GM12864 (cell line): ENCODE data around the gene TRAIP.
"Not testable (repeated sequence)": the region's sequence is repeated elsewhere in the genome, so short reads cannot be mapped to it uniquely, and the experiment has no call there.

Source experiments
- DNase-seq: peaks from one replicate; pipeline ENCODE4 v3.0.0-alpha.2; 2011; ENCODE audit warnings: low read depth
- H3K4me3 ChIP-seq: 2 replicates; pipeline ENCODE4 v1.5.1; 2011; ENCODE audit warnings: mild to moderate bottlenecking, low read depth, low read length, control low read depth
- CTCF ChIP-seq: IDR thresholded peaks from 2 replicates; pipeline ENCODE4 v1.5.1; 2011; ENCODE audit warnings: low read depth, mild to moderate bottlenecking, moderate library complexity, low read length, control low read depth, inconsistent platforms; ENCODE audit errors: missing control alignments

The TRAIP gene

GRCh38 chr3:49788056-49788455, 68.3 kb downstream of the TRAIP start:
- no peak for DNase-seq
- no peak for TF ChIP-seq CTCF
- no peak overlapping the region for H3K4me3 ChIP-seq

- no peak overlapping the region for H3K4me3 ChIP-seq
- no peak for TF ChIP-seq CTCF
- no peak for DNase-seq
These were observed 68.8 kb downstream of the TRAIP start for GRCh38 chr3:49787536-49787935.

DNA sequence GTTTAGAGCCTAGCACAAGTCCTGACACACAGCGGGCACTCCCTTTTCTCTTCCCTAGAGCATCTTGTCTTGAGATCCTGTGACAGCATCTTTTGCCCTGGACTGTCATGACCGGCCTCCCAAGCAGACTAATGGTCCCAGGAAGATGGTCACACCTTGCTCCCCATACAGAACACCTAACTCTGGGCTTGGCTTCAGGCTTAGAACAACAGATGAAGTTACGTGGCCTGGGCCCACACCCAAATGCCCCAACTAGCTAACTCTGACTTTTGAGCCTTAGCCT, 69.2 kb downstream of the TRAIP start:
- no peak for TF ChIP-seq CTCF
- H3K4me3 ChIP-seq, result peak overlapping the region; percentile 50
- no peak for DNase-seq

- peak; percentile 100 for DNase-seq
- peak within 1 kb of the TSS; percentile 75 for H3K4me3 ChIP-seq
- TF ChIP-seq CTCF, result no peak
These were observed 69.8 kb downstream of the TRAIP start, which contains the start of gene IP6K1 for GRCh38 chr3:49786357-49787181. Gene IP6K1 (minus strand): TSS chr3:49786542. CDS start chr3:49748040, 38,502 bp downstream.

DNA sequence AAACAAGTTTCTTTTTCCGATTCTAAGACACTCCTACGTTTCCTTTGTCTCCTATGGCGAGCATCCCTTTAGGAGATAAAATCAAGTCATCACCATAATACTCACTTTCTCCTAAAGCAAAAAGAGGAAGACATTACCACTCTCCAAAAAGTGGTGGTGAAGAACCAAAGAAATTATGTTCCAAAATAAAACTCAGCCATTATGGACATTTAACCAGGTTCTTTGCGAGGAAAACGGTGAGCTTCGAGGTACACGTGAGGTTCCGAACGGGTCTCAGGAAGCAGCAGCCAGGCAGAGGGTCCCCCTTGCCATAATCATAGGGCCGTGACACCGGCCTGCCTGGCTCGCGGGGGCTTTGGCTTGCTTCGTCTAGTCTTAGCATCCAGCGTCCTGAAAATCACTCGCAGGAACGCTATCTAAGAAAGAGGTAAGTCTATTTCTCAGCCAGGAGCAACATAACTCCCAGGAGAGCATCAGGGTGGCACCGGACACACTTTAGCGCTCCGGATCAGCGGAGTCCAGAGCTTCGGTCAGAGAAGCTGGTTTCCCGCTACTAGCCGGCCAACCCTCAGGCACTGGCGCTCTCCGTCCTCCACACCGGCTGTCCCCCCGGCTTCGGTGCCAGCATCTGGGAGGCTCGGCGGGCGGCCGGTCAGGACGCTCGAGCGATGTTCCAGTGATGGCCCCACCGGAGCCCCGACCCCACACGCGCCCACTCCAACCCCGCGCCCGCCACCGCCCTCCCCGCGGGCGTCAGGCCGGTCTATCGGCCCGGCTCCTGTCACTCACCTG, 70.6 kb downstream of the TRAIP start:
- no peak for DNase-seq
- H3K4me3 ChIP-seq, result peak overlapping the region; percentile 75
- no peak for TF ChIP-seq CTCF

DNA sequence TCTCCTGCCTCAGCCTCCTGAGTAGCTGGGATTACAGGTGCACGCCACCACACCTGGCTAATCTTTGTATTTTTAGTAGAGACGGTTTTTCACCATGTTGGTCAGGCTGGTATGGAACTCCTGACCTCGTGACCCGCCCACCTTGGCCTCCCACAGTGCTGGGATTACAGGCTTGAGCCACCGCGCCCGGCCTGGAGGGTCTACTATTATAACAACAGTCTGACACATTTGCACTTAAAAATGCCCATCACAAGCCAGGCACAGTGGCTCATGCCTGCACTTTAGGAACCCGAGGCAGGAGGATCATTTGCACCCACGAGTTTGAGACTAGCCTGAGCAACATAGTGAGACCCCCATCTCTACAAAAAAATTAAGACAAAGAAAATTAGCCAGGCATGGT, 74.1 kb downstream of the TRAIP start:
- H3K4me3 ChIP-seq, DNase-seq: not testable (repeated sequence)

DNA sequence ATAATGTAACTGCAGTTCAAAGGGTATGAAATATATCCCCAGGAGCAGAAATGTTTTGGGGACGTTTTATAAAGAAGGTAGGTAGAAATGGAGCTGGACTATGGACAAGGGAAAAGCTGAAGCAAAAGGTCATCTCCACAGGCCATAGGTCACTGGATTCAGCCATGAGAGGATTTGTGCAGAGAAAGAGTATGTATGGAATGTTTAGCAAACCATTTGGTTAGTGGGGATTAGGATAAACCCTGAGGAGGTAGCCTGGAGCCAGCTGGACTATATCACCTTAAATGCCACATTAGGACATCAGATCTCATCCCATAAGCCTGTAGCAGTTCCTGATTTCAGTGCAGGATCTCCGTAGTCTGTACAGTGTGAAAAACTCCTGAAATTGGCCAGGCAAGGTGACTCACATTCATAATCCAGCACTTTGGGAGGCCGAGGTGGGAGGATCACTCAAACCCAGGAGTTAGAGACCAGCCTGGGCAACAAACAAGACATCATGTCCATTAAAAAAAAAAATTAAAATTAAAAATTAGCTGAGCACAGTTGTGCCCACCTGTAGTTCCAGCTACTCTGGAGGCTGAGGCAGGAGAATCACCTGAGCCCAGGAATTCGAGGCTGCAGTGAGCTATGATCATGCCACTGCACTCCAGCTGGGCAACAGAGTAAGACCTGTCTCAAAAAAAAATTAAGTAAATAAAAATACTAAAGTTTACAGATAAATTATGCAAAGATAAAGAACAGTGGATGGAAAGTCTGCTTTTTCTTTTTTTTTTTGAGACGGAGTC, 74.8 kb downstream of the TRAIP start:
- no peak for DNase-seq
- no peak overlapping the region for H3K4me3 ChIP-seq
- TF ChIP-seq CTCF, result no peak

DNA sequence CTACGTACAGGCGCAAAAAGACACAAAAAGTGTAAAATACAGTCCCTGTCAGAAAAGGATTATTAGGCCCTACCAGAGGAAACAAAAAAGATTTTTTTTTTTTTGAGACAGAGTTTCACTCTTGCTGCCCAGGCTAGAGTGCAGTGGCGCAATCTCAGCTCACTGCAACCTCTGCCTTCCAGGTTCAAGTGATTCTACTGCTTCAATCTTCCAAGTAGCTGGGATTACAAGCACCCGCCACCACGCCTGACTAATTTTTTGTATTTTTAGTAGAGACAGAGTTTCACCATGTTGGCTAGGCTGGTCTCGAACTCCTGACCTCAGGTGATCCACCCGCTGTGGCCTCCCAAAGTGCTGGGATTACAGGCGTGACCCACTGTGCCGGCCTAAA, 75.4 kb downstream of the TRAIP start:
- DNase-seq, H3K4me3 ChIP-seq: not testable (repeated sequence)
